Panc1 (cell line): ENCODE results near the gene HGD. TPM values are rescaled to one million over a fixed set of nuclear protein-coding genes. Genes with fewer than 3 reads are reported as not detected.
"Not testable (repeated sequence)": the region's sequence is repeated elsewhere in the genome, so short reads cannot be mapped to it uniquely, and the experiment has no call there.

Experiments used
- ATAC-seq: fragments of 200-7000 bp; cut with Tn5 transposase; 2 replicates; pipeline ENCODE4 v1.9.1; 2020; ENCODE audit warnings: mild to moderate bottlenecking, moderate library complexity
- BruUV-seq: library from RNA; stranded (reverse); fragments of 400-500 nt; replicated peaks from 2 replicates; lab custom pipeline; 2021; lab: Mats Ljungman, UMichigan
- CTCF ChIA-PET: fragments of 300-600 bp; sonication (Branson Sonifier 250); formaldehyde crosslinking; loops from one replicate; lab custom pipeline; 2022; ENCODE audit warnings: antibody characterized with exemption; lab: Charles Lee
- POLR2A ChIA-PET: fragments of 300-600 bp; sonication (Branson Sonifier 250); formaldehyde crosslinking; loops from one replicate; lab custom pipeline; 2022; ENCODE audit warnings: antibody characterized with exemption; lab: Charles Lee
- DNase-seq: peaks from one replicate; pipeline ENCODE4 v3.0.0-alpha.2; 2010; ENCODE audit warnings: low read depth, low spot score
- H3K27ac ChIP-seq: 2 replicates; pipeline ENCODE4 v1.5.1; 2011; ENCODE audit warnings: mild to moderate bottlenecking, low read length, inconsistent platforms
- H3K27me3 ChIP-seq: fragments of 200-500 bp; sonication (Bioruptor generic); 2 replicates; pipeline ENCODE4 v1.6.0; 2014; ENCODE audit warnings: low read length, inconsistent platforms; ENCODE audit not compliant: control insufficient read depth, insufficient read depth
- H3K36me3 ChIP-seq: fragments of 200-500 bp; sonication (Bioruptor generic); 2 replicates; pipeline ENCODE4 v1.5.1; 2014; ENCODE audit warnings: inconsistent platforms, mild to moderate bottlenecking, low read length, moderate library complexity; ENCODE audit not compliant: control insufficient read depth, insufficient read depth
- H3K4me1 ChIP-seq: 2 replicates; pipeline ENCODE4 v1.5.1; 2011; ENCODE audit warnings: inconsistent platforms, mild to moderate bottlenecking, low read length, moderate library complexity; ENCODE audit not compliant: control insufficient read depth, insufficient read depth
- H3K4me3 ChIP-seq, 2 experiments: 2 replicates each; pipeline ENCODE4 v1.5.1; 2011 to 2012; ENCODE audit warnings: low read depth in 2 of 2, low read length in 2 of 2, mild to moderate bottlenecking in 2 of 2, inconsistent platforms in 1 of 2, moderate library complexity in 1 of 2
- H3K9me3 ChIP-seq: fragments of 200-500 bp; sonication (Bioruptor generic); 2 replicates; pipeline ENCODE4 v1.5.1; 2014; ENCODE audit warnings: low read depth, mild to moderate bottlenecking, inconsistent platforms, low read length, moderate library complexity; ENCODE audit not compliant: control insufficient read depth, insufficient read depth
- POLR2AphosphoS5 ChIP-seq: IDR thresholded peaks from 2 replicates; pipeline ENCODE4 v1.6.1; 2012; ENCODE audit warnings: mild to moderate bottlenecking, low read depth, low read length, moderate library complexity
- SIN3A ChIP-seq: IDR thresholded peaks from 2 replicates; pipeline ENCODE4 v1.6.1; 2012; ENCODE audit warnings: low read depth, mild to moderate bottlenecking, low read length, moderate library complexity, borderline replicate concordance; ENCODE audit not compliant: insufficient read depth
- TCF7L2 ChIP-seq: IDR thresholded peaks from 2 replicates; pipeline ENCODE4 v1.6.1; 2011; ENCODE audit warnings: mild to moderate bottlenecking, low read depth, low read length, inconsistent platforms
- in situ Hi-C: cut with HindIII; loops from 2 replicates; pipeline ENCODE4 v1.10.0; 2016; ENCODE audit warnings: low sequenced_read_pairs, low pct_unique_long_range_greater_than_20kb
- intact Hi-C: fragments of 100-400 bp; cut with micrococcal nuclease; formaldehyde crosslinking; loops from one replicate; pipeline ENCODE4 v1.10.0; 2022; ENCODE audit not compliant: unreplicated experiment
- total RNA-seq: library from RNA; stranded (reverse); gene quantifications from one replicate; pipeline ENCODE4 v1.2.1, GENCODE V29; 2021; ENCODE audit not compliant: unreplicated experiment
- TF ChIP-seq, protein P1 (sequence below): fragments of 450-650 bp; IDR thresholded peaks from 2 replicates; pipeline ENCODE4 v1.5.1; 2017; ENCODE audit warnings: mild to moderate bottlenecking
- TF ChIP-seq, protein P2 (sequence below), 2 experiments: IDR thresholded peaks; 2 replicates each; pipeline ENCODE4 v1.6.1; 2011 to 2012; ENCODE audit warnings: low read depth in 2 of 2, control low read depth in 1 of 2, low read length in 1 of 2, mild to moderate bottlenecking in 1 of 2, moderate library complexity in 1 of 2; ENCODE audit not compliant: insufficient read depth in 1 of 2

Gene HGD
- total RNA-seq, 1 experiment from 2014 or later, result 0.59 TPM

DNA sequence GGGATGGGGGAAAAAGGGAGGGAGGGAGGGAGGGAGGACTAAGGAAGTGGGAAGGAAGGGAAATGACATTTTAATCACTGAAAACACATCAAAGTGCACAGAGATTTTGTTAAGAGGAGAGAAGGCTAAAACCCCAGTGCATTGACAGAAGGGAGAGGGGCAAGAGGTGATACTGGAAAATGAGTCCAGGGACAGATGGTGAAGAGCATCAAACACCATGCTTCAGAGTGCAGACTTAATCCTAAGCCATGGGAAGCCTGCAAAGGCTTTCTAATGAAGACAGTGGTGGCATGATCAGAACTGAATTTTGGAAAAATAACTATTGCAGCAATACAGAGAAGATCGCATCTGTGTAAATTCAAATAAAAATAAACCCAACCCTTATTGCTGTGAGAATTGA, 41.8 kb downstream of the HGD start:
- CTCF ChIA-PET, result no interaction called here
- POLR2A ChIA-PET, result no interaction called here
- Histone ChIP-seq H3K27ac (no peak overlapping the region), H3K4me3 (no peak overlapping the region), H3K36me3 (no peaks in the 10 kb centered on the region), H3K27me3 (peaks cover 3% of the 10 kb centered on the region), H3K4me1 (no peaks in the 10 kb centered on the region), H3K9me3 (no peaks in the 10 kb centered on the region)
- TF ChIP-seq, protein P1, sequence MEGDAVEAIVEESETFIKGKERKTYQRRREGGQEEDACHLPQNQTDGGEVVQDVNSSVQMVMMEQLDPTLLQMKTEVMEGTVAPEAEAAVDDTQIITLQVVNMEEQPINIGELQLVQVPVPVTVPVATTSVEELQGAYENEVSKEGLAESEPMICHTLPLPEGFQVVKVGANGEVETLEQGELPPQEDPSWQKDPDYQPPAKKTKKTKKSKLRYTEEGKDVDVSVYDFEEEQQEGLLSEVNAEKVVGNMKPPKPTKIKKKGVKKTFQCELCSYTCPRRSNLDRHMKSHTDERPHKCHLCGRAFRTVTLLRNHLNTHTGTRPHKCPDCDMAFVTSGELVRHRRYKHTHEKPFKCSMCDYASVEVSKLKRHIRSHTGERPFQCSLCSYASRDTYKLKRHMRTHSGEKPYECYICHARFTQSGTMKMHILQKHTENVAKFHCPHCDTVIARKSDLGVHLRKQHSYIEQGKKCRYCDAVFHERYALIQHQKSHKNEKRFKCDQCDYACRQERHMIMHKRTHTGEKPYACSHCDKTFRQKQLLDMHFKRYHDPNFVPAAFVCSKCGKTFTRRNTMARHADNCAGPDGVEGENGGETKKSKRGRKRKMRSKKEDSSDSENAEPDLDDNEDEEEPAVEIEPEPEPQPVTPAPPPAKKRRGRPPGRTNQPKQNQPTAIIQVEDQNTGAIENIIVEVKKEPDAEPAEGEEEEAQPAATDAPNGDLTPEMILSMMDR, result no peak
- in situ Hi-C loops, result no loop called here
- intact Hi-C loops, result no loop called here
- no peak for ATAC-seq
- DNase-seq, result no peak
- BruUV-seq, result no TSS peak

DNA sequence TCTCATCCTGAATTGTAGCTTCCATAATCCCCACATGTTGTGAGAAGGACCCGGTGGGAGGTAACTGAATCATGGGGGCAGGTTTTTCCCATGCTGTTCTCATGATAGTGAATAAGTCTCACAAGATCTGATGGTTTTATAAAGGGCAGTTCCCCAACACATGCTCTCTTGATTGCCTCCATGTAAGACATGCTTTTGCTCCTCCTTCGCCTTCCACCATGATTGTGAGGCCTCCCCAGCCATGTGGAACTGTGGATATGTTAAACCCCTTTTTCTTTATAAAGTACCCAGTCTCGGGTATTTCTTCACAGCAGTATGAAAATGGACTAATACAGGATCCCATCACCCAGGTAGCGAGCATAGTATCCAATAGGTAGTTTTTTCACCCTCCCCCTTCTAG, 43.2 kb downstream of the HGD start:
- H3K27me3 ChIP-seq, POLR2A ChIA-PET, H3K4me1 ChIP-seq, H3K27ac ChIP-seq, H3K9me3 ChIP-seq, in situ Hi-C loops, BruUV-seq, intact Hi-C loops, ATAC-seq, H3K36me3 ChIP-seq, DNase-seq, H3K4me3 ChIP-seq, CTCF ChIA-PET: not testable (repeated sequence)

DNA sequence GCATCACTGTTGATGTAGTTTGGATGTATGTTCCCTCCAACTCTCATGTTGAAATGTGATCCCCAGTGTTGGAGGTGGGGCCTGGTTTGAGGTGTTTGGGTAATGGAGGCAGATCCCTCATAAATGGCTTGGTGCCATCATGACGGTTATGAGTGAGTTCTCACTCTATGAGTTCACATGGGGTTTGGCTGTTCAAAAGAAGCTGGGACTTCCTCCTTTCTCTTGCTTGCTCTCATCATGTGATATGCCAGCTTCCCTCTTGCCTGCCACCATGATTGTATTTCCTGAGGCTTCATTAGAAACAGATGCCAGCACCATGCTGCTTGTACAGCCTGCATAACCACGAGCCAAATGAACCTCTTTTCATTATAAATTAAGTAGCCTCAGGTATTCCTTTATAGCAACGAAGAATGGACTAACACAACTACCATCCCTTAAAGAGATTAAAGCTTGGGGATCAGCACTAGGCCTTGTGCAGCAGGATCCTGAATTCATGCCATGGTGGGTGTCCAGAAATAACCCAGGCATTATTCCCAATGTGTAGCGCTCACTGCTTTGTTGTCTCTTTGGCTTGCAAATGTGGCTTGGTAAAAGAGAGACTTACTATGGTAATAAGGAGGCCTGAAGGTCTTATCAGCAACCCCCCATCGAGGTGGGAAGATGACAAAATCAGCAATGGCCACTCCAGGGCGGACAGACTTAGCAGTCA, 44.0 kb downstream of the HGD start:
- H3K27me3 ChIP-seq, result no peaks in the 10 kb centered on the region; the same call in none of the 2 replicates
- ChIA-PET POLR2A (no interaction called here), CTCF (no interaction called here)
- H3K9me3 ChIP-seq, result no peaks in the 10 kb centered on the region
- ATAC-seq (no peak), DNase-seq (no peak)
- no TSS peak for BruUV-seq
- H3K4me3 ChIP-seq, result no peak overlapping the region
- intact Hi-C loops, result no loop called here
- no peak overlapping the region for H3K27ac ChIP-seq
- H3K4me1 ChIP-seq, result no peaks in the 10 kb centered on the region
- TF ChIP-seq SIN3A, result no peak
- TF ChIP-seq TCF7L2, result no peak
- TF ChIP-seq, protein P1, result no peak
- TF ChIP-seq POLR2AphosphoS5, result no peak
- TF ChIP-seq, protein P2, sequence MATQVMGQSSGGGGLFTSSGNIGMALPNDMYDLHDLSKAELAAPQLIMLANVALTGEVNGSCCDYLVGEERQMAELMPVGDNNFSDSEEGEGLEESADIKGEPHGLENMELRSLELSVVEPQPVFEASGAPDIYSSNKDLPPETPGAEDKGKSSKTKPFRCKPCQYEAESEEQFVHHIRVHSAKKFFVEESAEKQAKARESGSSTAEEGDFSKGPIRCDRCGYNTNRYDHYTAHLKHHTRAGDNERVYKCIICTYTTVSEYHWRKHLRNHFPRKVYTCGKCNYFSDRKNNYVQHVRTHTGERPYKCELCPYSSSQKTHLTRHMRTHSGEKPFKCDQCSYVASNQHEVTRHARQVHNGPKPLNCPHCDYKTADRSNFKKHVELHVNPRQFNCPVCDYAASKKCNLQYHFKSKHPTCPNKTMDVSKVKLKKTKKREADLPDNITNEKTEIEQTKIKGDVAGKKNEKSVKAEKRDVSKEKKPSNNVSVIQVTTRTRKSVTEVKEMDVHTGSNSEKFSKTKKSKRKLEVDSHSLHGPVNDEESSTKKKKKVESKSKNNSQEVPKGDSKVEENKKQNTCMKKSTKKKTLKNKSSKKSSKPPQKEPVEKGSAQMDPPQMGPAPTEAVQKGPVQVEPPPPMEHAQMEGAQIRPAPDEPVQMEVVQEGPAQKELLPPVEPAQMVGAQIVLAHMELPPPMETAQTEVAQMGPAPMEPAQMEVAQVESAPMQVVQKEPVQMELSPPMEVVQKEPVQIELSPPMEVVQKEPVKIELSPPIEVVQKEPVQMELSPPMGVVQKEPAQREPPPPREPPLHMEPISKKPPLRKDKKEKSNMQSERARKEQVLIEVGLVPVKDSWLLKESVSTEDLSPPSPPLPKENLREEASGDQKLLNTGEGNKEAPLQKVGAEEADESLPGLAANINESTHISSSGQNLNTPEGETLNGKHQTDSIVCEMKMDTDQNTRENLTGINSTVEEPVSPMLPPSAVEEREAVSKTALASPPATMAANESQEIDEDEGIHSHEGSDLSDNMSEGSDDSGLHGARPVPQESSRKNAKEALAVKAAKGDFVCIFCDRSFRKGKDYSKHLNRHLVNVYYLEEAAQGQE (IDR thresholded peaks at IDR 0.05; ENCODE audit: insufficient read depth in 1 of 2, low read depth in 2 of 2, low read length in 1 of 2), result no peak
- in situ Hi-C loops, result no loop called here
- no peaks in the 10 kb centered on the region for H3K36me3 ChIP-seq
